ENCODE results near the gene MAPKAPK2.

DNA sequence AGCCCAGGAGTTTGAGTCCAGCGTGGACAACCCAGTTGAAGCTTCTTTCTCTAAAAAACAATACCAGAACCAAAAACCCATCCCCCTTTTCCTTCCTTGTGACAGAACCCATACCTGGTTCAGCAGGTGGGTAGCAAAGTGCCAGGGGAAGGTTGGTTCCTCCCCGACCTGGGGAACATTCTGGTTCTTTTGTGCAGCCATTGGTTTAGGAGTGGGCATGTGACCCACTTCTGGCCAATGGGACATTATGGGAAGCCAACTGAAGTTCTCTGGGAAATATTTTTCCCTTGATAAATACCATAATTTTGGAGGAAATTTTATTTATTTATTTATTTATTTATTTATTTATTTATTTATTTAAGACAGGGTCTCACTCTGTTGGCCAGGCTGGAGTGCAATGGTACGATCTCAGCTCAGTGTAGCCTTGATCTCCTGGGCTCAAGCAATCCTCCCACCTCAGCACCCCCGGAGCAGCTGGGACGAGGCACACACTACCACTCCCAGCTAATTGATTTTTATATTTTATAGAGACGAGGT lies 15.8 kb upstream of the MAPKAPK2 start:
- TF ChIP-seq YY1 (tag by site-specific recombination; IDR thresholded peaks at IDR 0.05) (no peak), CTCF (tag by site-specific recombination; IDR thresholded peaks at IDR 0.05) (no peak), PBX3 (CRISPR knock-in tag; IDR thresholded peaks at IDR 0.05) (no peak), ZNF175 (tag by site-specific recombination; IDR thresholded peaks at IDR 0.05) (no peak)

Measured in HEK293 (cell line).